Right atrium auricular region (tissue), 2 donors: Measurements from ENCODE around the gene ZNF555. TPM values are rescaled to one million over a fixed set of nuclear protein-coding genes. Genes with fewer than 3 reads are reported as not detected.
"Not testable (repeated sequence)": the region's sequence is repeated elsewhere in the genome, so short reads cannot be mapped to it uniquely, and the experiment has no call there.

Experiments
- DNase-seq: peaks from one replicate; pipeline ENCODE4 v3.0.0-alpha.2; 2019; ENCODE audit warnings: low spot score
- H3K27ac ChIP-seq, 2 donors: fragments of 200-600 bp; sonication (generic); 1 replicate in 1 of 2; 2 replicates in 1 of 2; pipeline ENCODE4 v1.5.1; 2016 to 2019
- H3K27me3 ChIP-seq, 2 donors: fragments of 200-600 bp; sonication (generic); one replicate each; pipeline versions ENCODE4 v1.5.1 to v1.6.0; 2017 to 2019
- H3K36me3 ChIP-seq: fragments of 200-600 bp; sonication (generic); one replicate; pipeline ENCODE4 v1.5.1; 2016
- H3K4me1 ChIP-seq, 2 donors: fragments of 200-600 bp; sonication (generic); one replicate each; pipeline versions ENCODE4 v1.5.1 to v1.6.0; 2017 to 2019
- H3K4me3 ChIP-seq, 2 donors: fragments of 200-600 bp; sonication (generic); 1 replicate in 1 of 2; 2 replicates in 1 of 2; pipeline ENCODE4 v1.5.1; 2017 to 2019; ENCODE audit warnings: mild to moderate bottlenecking in 1 of 2, moderate library complexity in 1 of 2
- H3K9me3 ChIP-seq, 2 donors: fragments of 200-600 bp; sonication (generic); one replicate each; pipeline ENCODE4 v1.5.1; 2019
- total RNA-seq, 2 donors: library from RNA; depleted of rRNA; stranded (reverse); fragments of >200 nt; gene quantifications; one replicate each; pipeline ENCODE4 v1.1.0, GENCODE V29; 2016
- TF ChIP-seq, protein P1 (sequence below), 2 donors: fragments of 200-600 bp; sonication (generic); IDR thresholded peaks; one replicate each; pipeline ENCODE4 v1.5.1; 2019; ENCODE audit warnings: antibody characterized with exemption in 2 of 2

Gene ZNF555
- total RNA-seq, 2 donors from 2014 or later = 5.5 to 5.9 TPM

DNA sequence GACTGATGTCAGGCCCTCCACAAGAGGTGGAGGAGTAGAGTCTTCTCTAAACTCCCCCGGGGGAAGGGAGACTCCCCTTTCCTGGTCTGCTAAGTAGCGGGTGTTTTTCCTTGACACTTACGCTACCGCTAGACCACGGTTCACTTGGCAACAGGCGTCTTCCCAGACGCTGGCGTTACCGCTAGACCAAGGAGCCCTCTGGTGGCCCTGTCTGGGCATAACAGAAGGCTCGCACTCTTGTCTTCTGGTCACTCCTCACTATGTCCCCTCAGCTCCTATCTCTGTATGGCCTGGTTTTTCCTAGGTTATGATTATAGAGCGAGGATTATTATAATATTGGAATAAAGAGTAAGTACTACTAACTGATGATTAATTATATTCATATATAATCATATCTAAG lies 30.9 kb downstream of the ZNF555 start:
- H3K27me3 ChIP-seq, H3K36me3 ChIP-seq, H3K4me1 ChIP-seq, DNase-seq, H3K27ac ChIP-seq, H3K4me3 ChIP-seq: not testable (repeated sequence)
- peaks cover 5 to 16% of the 10 kb centered on the region in 2 donors for H3K9me3 ChIP-seq
- TF ChIP-seq, protein P1, sequence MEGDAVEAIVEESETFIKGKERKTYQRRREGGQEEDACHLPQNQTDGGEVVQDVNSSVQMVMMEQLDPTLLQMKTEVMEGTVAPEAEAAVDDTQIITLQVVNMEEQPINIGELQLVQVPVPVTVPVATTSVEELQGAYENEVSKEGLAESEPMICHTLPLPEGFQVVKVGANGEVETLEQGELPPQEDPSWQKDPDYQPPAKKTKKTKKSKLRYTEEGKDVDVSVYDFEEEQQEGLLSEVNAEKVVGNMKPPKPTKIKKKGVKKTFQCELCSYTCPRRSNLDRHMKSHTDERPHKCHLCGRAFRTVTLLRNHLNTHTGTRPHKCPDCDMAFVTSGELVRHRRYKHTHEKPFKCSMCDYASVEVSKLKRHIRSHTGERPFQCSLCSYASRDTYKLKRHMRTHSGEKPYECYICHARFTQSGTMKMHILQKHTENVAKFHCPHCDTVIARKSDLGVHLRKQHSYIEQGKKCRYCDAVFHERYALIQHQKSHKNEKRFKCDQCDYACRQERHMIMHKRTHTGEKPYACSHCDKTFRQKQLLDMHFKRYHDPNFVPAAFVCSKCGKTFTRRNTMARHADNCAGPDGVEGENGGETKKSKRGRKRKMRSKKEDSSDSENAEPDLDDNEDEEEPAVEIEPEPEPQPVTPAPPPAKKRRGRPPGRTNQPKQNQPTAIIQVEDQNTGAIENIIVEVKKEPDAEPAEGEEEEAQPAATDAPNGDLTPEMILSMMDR (IDR thresholded peaks at IDR 0.05) = peak in 1 of 2 donors; percentile 57

DNA sequence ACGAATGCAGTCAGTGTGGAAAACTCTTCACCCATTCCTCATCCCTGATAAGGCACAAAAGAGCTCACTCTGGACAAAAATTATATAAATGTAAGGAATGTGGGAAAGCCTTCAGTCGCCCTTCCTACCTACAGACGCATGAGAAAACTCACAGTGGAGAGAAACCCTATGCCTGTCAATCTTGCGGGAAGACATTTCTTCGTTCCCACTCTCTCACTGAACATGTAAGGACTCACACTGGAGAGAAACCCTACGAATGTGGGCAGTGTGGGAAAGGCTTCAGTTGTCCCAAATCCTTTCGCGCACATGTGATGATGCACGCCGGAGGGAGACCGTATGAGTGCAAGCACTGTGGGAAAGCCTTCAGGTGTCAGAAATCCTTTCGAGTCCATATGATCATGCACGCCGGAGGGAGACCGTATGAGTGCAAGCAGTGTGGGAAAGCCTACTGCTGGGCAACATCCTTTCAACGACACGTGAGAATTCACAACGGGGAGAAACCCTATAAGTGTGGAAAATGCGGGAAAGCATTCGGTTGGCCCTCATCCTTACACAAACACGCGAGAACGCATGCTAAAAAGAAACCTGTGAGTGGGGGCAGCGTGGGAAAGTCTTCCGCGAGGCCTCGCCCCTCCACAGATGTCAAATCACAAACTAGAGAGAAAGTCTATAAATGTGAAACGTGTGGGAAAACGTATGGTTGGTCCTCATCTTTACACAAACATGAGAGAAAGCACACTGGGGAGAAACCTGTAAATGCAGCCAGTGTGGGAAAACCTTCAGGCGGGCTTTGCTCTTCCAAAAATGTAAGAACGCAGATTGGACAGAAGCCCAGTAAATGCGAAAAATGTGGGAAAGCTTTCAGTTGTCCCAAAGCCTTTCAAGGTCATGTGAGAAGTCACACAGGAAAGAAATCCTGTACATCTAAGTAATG lies 36.4 kb downstream of the ZNF555 start:
- Histone ChIP-seq H3K27me3 (no peaks in the 10 kb centered on the region), H3K36me3 (no peaks in the 10 kb centered on the region), H3K9me3 (peaks cover 14 to 38% of the 10 kb centered on the region in 2 donors), H3K4me1 (no peaks in the 10 kb centered on the region), H3K4me3 (no peak overlapping the region), H3K27ac (no peak overlapping the region)
- no peak for DNase-seq
- TF ChIP-seq, protein P1 (IDR thresholded peaks at IDR 0.05) = no peak

DNA sequence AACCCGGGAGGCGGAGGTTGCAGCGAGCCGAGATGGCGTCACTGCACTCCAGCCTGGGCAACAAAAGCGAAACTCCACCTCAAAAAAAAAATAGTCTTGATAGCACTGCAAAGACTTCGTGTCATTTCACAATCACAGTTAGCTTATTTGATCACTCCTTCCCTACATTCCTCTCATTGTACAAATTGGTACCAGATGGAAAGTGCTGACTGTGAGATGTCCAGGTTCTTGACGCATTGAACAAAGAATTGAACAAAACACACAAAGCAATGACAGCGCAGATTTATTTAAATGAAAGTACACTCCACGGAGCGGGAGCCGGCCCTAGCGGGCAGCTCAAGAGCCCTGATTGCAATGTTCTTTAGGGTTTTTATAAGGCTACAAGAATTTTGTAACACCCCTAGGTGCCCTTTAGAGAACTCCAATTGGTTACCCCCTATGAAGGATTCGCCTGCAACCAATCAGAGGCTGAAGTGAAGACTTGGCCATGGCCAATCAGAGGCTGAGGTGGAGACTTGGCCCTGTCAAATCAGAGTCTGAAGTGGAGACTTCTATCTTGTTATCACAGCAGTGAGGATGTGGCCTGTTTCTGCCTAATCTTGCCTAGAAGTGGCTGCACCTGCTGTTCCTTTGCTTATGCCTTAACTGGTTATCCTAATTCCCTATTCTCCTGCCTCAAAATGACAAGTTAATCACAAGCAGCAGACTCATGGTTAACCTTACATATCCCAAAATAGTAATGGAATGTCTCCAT lies 42.6 kb downstream of the ZNF555 start:
- no peak for DNase-seq
- peaks cover 0 to 6% of the 10 kb centered on the region in 2 donors for H3K9me3 ChIP-seq
- H3K4me1 ChIP-seq = no peaks in the 10 kb centered on the region
- TF ChIP-seq, protein P1 (IDR thresholded peaks at IDR 0.05) = no peak
- no peaks in the 10 kb centered on the region for H3K27me3 ChIP-seq
- H3K36me3 ChIP-seq = no peaks in the 10 kb centered on the region
- H3K27ac ChIP-seq = no peak overlapping the region
- no peak overlapping the region for H3K4me3 ChIP-seq

DNA sequence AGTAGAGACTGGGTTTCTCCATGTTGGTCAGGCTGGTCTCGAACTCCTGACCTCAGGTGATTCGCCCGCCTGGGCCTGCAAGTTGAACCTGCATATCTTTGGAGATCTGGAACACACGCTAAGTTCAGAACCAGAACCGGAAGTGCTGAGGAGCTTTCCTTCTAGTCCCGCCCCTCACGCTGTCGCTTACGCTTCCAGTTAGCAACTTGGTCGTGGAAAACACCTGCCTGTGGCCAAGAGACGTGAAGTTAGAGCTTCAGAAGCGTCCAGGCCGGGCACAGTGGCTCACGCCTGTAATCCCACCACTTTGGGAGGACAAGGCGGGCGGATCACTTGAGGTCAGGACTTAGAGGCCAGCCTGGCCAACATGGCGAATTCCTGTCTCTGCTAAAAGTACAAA lies 44.5 kb downstream of the ZNF555 start:
- TF ChIP-seq, protein P1 (IDR thresholded peaks at IDR 0.05) = no peak
- H3K4me3 ChIP-seq = no peak overlapping the region
- no peaks in the 10 kb centered on the region for H3K27me3 ChIP-seq
- no peaks in the 10 kb centered on the region for H3K36me3 ChIP-seq
- no peak overlapping the region for H3K27ac ChIP-seq
- DNase-seq = no peak
- H3K9me3 ChIP-seq = no peaks in the 10 kb centered on the region
- H3K4me1 ChIP-seq = no peaks in the 10 kb centered on the region

DNA sequence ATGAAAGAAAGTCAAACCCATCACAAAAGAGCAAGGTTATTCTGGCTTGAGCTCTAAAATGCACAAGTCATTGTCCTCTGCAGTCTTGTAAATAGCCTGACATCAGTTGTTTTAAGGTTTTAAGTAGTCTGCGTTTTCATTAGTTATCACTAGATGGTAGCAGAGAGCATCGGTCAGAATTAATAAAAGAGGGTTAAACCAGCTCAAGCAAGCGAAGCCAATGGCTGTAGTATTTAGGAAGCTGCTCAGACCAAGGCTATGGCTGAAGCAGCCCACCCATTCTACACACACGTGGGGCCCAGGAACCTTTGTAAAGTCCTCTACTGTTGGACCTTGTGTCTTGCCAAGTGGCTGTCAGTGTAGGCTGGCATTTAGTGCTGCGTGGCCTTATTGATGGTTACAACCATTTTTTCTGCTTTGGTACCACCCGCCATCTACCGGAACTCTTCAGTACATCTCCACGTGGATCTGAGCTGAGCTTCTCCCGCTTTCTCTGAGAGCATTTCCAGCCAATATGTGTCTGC lies 46.2 kb downstream of the ZNF555 start:
- TF ChIP-seq, protein P1 (IDR thresholded peaks at IDR 0.05) = peak in 1 of 2 donors; percentile 75
- H3K27me3 ChIP-seq = no peaks in the 10 kb centered on the region
- no peaks in the 10 kb centered on the region for H3K36me3 ChIP-seq
- no peak overlapping the region for H3K27ac ChIP-seq
- no peak overlapping the region for H3K4me3 ChIP-seq
- H3K4me1 ChIP-seq = no peaks in the 10 kb centered on the region
- DNase-seq = no peak
- H3K9me3 ChIP-seq = no peaks in the 10 kb centered on the region
